Measurements from ENCODE around the gene SCAI. TPM values are rescaled to one million over a fixed set of nuclear protein-coding genes. Genes with fewer than 3 reads are reported as not detected.

The SCAI gene
- total RNA-seq, 1 experiment from 2014 or later, result 3.7 TPM

DNA sequence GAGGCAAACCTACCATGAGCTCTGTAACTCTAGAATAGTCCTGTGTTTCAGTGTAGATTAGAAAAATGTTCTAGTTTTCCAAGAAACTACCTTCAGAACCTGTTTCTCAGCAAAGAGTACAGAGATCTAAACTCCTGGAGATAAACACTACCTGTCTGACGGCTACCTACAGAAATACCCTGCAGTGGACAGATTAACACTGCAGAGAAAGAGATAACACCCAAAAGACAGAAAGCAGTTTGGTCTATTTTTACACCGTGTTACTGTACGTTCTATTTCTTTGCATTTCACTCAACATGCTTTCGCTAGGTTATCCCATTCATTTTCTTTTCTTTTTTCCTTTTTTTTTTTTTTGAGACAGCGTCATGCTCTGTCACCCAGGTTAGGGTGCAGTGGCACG lies 11.6 kb downstream of the SCAI start:
- H3K4me1 Mint-ChIP-seq (ENCODE audit: insufficient read depth, unreplicated experiment), result no peaks in the 10 kb centered on the region
- no peaks in the 10 kb centered on the region for H3K9me3 Mint-ChIP-seq (ENCODE audit: unreplicated experiment)
- DNase-seq (ENCODE audit: unreplicated experiment), result no peak
- ChIA-PET CTCF (interaction anchor here (0.7 to 1.2 kb wide), 2 partner anchors 9 to 11 kb away, joined by 3 to 4 read pairs; no protein-coding TSS in a partner anchor), POLR2A (no interaction called here)
- H3K27ac Mint-ChIP-seq (ENCODE audit: low read depth, unreplicated experiment), result no peak overlapping the region
- no peaks in the 10 kb centered on the region for H3K27me3 Mint-ChIP-seq (ENCODE audit: insufficient read depth, unreplicated experiment)
- TF ChIP-seq, protein P1, sequence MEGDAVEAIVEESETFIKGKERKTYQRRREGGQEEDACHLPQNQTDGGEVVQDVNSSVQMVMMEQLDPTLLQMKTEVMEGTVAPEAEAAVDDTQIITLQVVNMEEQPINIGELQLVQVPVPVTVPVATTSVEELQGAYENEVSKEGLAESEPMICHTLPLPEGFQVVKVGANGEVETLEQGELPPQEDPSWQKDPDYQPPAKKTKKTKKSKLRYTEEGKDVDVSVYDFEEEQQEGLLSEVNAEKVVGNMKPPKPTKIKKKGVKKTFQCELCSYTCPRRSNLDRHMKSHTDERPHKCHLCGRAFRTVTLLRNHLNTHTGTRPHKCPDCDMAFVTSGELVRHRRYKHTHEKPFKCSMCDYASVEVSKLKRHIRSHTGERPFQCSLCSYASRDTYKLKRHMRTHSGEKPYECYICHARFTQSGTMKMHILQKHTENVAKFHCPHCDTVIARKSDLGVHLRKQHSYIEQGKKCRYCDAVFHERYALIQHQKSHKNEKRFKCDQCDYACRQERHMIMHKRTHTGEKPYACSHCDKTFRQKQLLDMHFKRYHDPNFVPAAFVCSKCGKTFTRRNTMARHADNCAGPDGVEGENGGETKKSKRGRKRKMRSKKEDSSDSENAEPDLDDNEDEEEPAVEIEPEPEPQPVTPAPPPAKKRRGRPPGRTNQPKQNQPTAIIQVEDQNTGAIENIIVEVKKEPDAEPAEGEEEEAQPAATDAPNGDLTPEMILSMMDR (IDR thresholded peaks at IDR 0.05; ENCODE audit: unreplicated experiment), result no peak
- no peak overlapping the region for H3K4me3 Mint-ChIP-seq (ENCODE audit: unreplicated experiment)
- BruUV-seq (replicated peaks), result no TSS peak
- no peaks in the 10 kb centered on the region for H3K36me3 Mint-ChIP-seq (ENCODE audit: insufficient read depth, unreplicated experiment)
- intact Hi-C loops (cut with micrococcal nuclease), result no loop called here

DNA sequence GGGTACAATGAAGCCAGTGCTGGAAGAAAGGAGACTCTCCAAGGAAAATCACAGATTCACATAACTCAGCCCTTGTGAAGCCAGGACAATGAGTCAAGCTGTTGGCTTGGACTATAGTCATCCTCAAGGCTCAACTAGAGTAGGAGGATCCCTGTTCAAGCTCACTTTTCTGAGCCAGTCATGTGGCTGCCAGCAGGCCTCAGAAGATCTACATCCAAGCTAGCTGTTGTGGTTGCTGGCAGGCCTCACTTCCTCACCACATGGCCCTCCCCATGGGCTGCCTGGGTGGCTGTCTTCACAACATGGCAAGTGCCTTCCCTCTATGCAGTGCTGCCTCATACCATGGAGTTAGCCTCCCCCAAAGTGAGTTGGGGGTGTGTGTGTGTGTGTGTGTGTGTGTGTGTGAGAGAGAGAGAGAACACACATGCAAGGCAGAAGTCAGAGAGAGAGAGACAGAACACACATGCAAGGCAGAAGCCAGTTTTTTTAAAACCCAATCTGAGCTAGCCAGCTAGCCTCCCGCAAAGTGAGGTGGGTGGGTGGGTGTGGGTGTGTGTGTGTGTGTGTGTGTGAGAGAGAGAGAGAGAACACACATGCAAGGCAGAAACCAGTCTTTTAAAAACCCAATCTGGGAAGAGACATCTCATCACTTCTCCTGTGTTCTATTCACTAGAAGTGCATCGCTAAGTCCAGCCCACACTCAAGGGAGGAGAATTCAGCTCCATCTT lies 17.1 kb downstream of the SCAI start:
- Mint-ChIP-seq H3K9me3 (ENCODE audit: unreplicated experiment) (no peaks in the 10 kb centered on the region), H3K36me3 (ENCODE audit: insufficient read depth, unreplicated experiment) (peaks cover 5% of the 10 kb centered on the region), H3K27ac (ENCODE audit: low read depth, unreplicated experiment) (peak overlapping the region; percentile 75), H3K4me1 (ENCODE audit: insufficient read depth, unreplicated experiment) (peaks cover 9% of the 10 kb centered on the region), H3K27me3 (ENCODE audit: insufficient read depth, unreplicated experiment) (no peaks in the 10 kb centered on the region), H3K4me3 (ENCODE audit: unreplicated experiment) (no peak overlapping the region)
- DNase-seq (ENCODE audit: unreplicated experiment), result peak; percentile 87
- no TSS peak for BruUV-seq (replicated peaks)
- POLR2A ChIA-PET, result interaction anchor here (0.6 to 1.1 kb wide), 3 partner anchors 15 to 185 kb away, joined by 3 to 4 read pairs (median 3); partner anchors contain the start of gene GOLGA1
- TF ChIP-seq, protein P1 (IDR thresholded peaks at IDR 0.05; ENCODE audit: unreplicated experiment), result no peak
- intact Hi-C loops (cut with micrococcal nuclease), result no loop called here
- CTCF ChIA-PET, result interaction anchor here (0.9 kb wide), 2 partner anchors 14 to 17 kb away, joined by 3 read pairs; partner anchors contain the start of gene SCAI

DNA sequence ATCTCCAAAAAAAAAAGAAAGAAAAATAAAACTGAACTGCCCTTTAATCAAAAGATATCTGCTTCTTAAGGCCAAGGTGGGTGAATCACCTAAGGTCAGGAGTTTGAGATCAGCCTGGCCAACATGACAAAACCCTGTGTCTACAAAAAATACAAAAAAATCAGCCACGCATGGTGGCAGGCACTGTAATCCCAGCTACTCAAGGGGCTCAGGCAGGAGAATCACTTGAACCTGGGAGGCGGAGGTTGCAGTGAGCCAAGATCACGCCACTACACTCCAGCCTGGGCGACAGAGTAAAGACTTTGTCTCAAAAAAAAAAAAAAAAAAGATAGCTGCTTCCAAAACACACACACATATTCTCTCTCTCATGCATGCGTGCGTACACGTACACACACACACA lies 17.8 kb downstream of the SCAI start:
- TF ChIP-seq, protein P1 (IDR thresholded peaks at IDR 0.05; ENCODE audit: unreplicated experiment), result no peak
- POLR2A ChIA-PET, result interaction anchor here (1.1 kb wide), 1 partner anchor 184 kb away, joined by 3 read pairs; the partner anchor contains the start of gene GOLGA1
- DNase-seq (ENCODE audit: unreplicated experiment), result no peak
- Mint-ChIP-seq H3K27ac (ENCODE audit: low read depth, unreplicated experiment) (peak overlapping the region; percentile 75), H3K9me3 (ENCODE audit: unreplicated experiment) (no peaks in the 10 kb centered on the region), H3K4me1 (ENCODE audit: insufficient read depth, unreplicated experiment) (peaks cover 9% of the 10 kb centered on the region), H3K36me3 (ENCODE audit: insufficient read depth, unreplicated experiment) (peaks cover 5% of the 10 kb centered on the region), H3K27me3 (ENCODE audit: insufficient read depth, unreplicated experiment) (no peaks in the 10 kb centered on the region), H3K4me3 (ENCODE audit: unreplicated experiment) (no peak overlapping the region)
- BruUV-seq (replicated peaks), result no TSS peak
- CTCF ChIA-PET, result interaction anchor here (0.9 kb wide), 2 partner anchors 13 to 18 kb away, joined by 3 read pairs; partner anchors contain the start of gene SCAI
- intact Hi-C loops (cut with micrococcal nuclease), result no loop called here

DNA sequence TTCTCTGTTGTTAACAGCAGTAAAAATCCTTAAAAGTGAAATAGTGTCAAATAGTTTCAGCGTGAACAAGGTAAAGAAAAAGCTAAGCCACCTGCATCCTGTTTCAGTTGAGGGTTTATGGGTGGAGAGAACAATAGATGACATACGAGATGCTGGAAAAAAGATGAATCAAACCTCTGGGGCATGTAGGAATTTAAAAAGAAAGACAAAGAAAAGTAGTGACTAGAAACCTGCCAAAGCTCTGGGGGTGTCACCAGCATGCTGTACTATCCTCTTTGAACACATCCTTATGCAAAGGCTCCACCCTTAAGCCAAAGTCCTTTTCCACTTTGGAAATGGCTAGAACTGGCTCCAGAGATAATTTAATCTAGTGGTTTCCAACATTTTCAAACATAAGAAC lies 22.2 kb downstream of the SCAI start:
- peaks cover 11% of the 10 kb centered on the region for H3K4me1 Mint-ChIP-seq (ENCODE audit: insufficient read depth, unreplicated experiment)
- CTCF ChIA-PET, result no interaction called here
- POLR2A ChIA-PET, result no interaction called here
- no peak overlapping the region for H3K4me3 Mint-ChIP-seq (ENCODE audit: unreplicated experiment)
- BruUV-seq (replicated peaks), result no TSS peak
- DNase-seq (ENCODE audit: unreplicated experiment), result no peak
- H3K27me3 Mint-ChIP-seq (ENCODE audit: insufficient read depth, unreplicated experiment), result no peaks in the 10 kb centered on the region
- intact Hi-C loops (cut with micrococcal nuclease), result no loop called here
- peaks cover 5% of the 10 kb centered on the region for H3K36me3 Mint-ChIP-seq (ENCODE audit: insufficient read depth, unreplicated experiment)
- TF ChIP-seq, protein P1 (IDR thresholded peaks at IDR 0.05; ENCODE audit: unreplicated experiment), result no peak
- no peaks in the 10 kb centered on the region for H3K9me3 Mint-ChIP-seq (ENCODE audit: unreplicated experiment)
- H3K27ac Mint-ChIP-seq (ENCODE audit: low read depth, unreplicated experiment), result no peak overlapping the region

All from MCF 10A (cell line).